GM18498 (cell line): Measurements from ENCODE around the gene RAMP3.
"Not testable (repeated sequence)": the region's sequence is repeated elsewhere in the genome, so short reads cannot be mapped to it uniquely, and the experiment has no call there.

Experiments
- ATAC-seq: cut with Tn5 transposase; IDR thresholded peaks from one replicate; pipeline ENCODE4 v1.9.1; 2021; ENCODE audit warnings: mild to moderate bottlenecking, moderate library complexity; ENCODE audit not compliant: unreplicated experiment

The RAMP3 gene

GRCh38 chr7:45155941-45156340 lies 1.6 kb upstream of the RAMP3 start:
- ATAC-seq: no peak

- ATAC-seq: no peak
Measured at GRCh38 chr7:45156516-45157272, 897 bp upstream of the RAMP3 start.

GRCh38 chr7:45157286-45157652 lies 322 bp upstream of the RAMP3 start:
- no peak for ATAC-seq

- ATAC-seq: no peak
Measured at GRCh38 chr7:45158471-45158870, 880 bp downstream of the RAMP3 start.

GRCh38 chr7:45159296-45159695 lies 1.7 kb downstream of the RAMP3 start:
- no peak for ATAC-seq

- no peak for ATAC-seq
Measured at GRCh38 chr7:45160417-45160881, 2.9 kb downstream of the RAMP3 start.

- ATAC-seq: no peak
Measured at GRCh38 chr7:45161138-45161537, 3.5 kb downstream of the RAMP3 start.

GRCh38 chr7:45161842-45162241 lies 4.3 kb downstream of the RAMP3 start:
- no peak for ATAC-seq

GRCh38 chr7:45162311-45162845 lies 4.8 kb downstream of the RAMP3 start:
- ATAC-seq: no peak

- ATAC-seq: no peak
Measured at GRCh38 chr7:45162943-45163691, 5.5 kb downstream of the RAMP3 start.

- no peak for ATAC-seq
Measured at GRCh38 chr7:45163692-45164052, 6.1 kb downstream of the RAMP3 start.

GRCh38 chr7:45164271-45164670 lies 6.7 kb downstream of the RAMP3 start:
- ATAC-seq: not testable (repeated sequence)

- no peak for ATAC-seq
Measured at GRCh38 chr7:45165857-45166256, 8.3 kb downstream of the RAMP3 start.

- ATAC-seq: no peak
Measured at GRCh38 chr7:45171946-45172345, 14.4 kb downstream of the RAMP3 start.

GRCh38 chr7:45173596-45174327 lies 16.2 kb downstream of the RAMP3 start:
- no peak for ATAC-seq

GRCh38 chr7:45174328-45174610 lies 16.7 kb downstream of the RAMP3 start:
- ATAC-seq: no peak

- ATAC-seq: no peak
Measured at GRCh38 chr7:45174966-45175765, 17.6 kb downstream of the RAMP3 start.

- no peak for ATAC-seq
Measured at GRCh38 chr7:45176091-45176490, 18.5 kb downstream of the RAMP3 start.

GRCh38 chr7:45176886-45177731 lies 19.5 kb downstream of the RAMP3 start:
- ATAC-seq: no peak

GRCh38 chr7:45177801-45178200 lies 20.2 kb downstream of the RAMP3 start:
- ATAC-seq: no peak
